Smooth muscle cell (in vitro differentiated cells): Measurements from ENCODE around the gene ABCB8. TPM values are rescaled to one million over a fixed set of nuclear protein-coding genes. Genes with fewer than 3 reads are reported as not detected.

Experiments
- DNase-seq: peaks from one replicate; lab custom pipeline; 2025; ENCODE audit not compliant: unreplicated experiment; lab: John Stamatoyannopoulos, UW
- H2AFZ ChIP-seq: fragments of 200-600 bp; sonication (generic); 2 replicates; pipeline ENCODE4 v1.6.0; 2016; ENCODE audit warnings: antibody characterized with exemption, low read depth, mild to moderate bottlenecking
- H3F3A ChIP-seq: fragments of 200-600 bp; sonication (generic); 2 replicates; pipeline ENCODE4 v1.6.0; 2017; ENCODE audit warnings: antibody characterized with exemption, low read depth
- H3K27ac ChIP-seq: fragments of 200-600 bp; sonication (generic); 2 replicates; pipeline ENCODE4 v1.5.1; 2016; ENCODE audit warnings: low read depth, mild to moderate bottlenecking
- H3K27me3 ChIP-seq: fragments of 200-600 bp; sonication (generic); 2 replicates; pipeline ENCODE4 v1.6.1; 2016; ENCODE audit warnings: low read depth, mild to moderate bottlenecking
- H3K36me3 ChIP-seq: fragments of 200-600 bp; sonication (generic); 2 replicates; pipeline ENCODE4 v1.5.1; 2016; ENCODE audit warnings: low read depth
- H3K4me1 ChIP-seq: fragments of 200-600 bp; sonication (generic); 2 replicates; pipeline ENCODE4 v1.5.1; 2016; ENCODE audit warnings: low read depth
- H3K4me2 ChIP-seq: fragments of 200-600 bp; sonication (generic); 2 replicates; pipeline ENCODE4 v1.6.0; 2016; ENCODE audit warnings: mild to moderate bottlenecking
- H3K4me3 ChIP-seq: fragments of 200-600 bp; sonication (generic); 2 replicates; pipeline ENCODE4 v1.5.1; 2016; ENCODE audit warnings: mild to moderate bottlenecking
- H3K79me2 ChIP-seq: fragments of 200-600 bp; sonication (generic); 2 replicates; pipeline ENCODE4 v1.6.0; 2016; ENCODE audit warnings: low read depth, mild to moderate bottlenecking
- H3K9ac ChIP-seq: fragments of 200-600 bp; sonication (generic); 2 replicates; pipeline ENCODE4 v1.6.0; 2016; ENCODE audit warnings: low read depth
- H3K9me3 ChIP-seq: fragments of 200-600 bp; sonication (generic); replicated peaks from 2 replicates; pipeline ENCODE4 v1.5.1; 2016; ENCODE audit warnings: low read depth
- H4K20me1 ChIP-seq: fragments of 200-600 bp; sonication (generic); 2 replicates; pipeline ENCODE4 v1.6.0; 2016; ENCODE audit warnings: low read depth
- WGBS: methylation state at CpG from one replicate; pipeline ENCODE4 v1.1.7; 2016; ENCODE audit warnings: low lambda C conversion rate; 5-methylcytosine and 5-hydroxymethylcytosine counted together
- polyA plus RNA-seq: library from polyadenylated mRNA; unstranded; fragments of >200 nt; fragmentation: Nextera tagmentation; extraction: Ambion mirVana; gene quantifications from 2 replicates; pipeline ENCODE4 v1.2.1, GENCODE V29; 2016
- total RNA-seq: library from RNA; depleted of rRNA; stranded (reverse); fragments of >200 nt; gene quantifications from 2 replicates; pipeline ENCODE4 v1.2.3, GENCODE V29; 2014
- TF ChIP-seq, protein P1 (sequence below): fragments of 200-600 bp; sonication (generic); IDR thresholded peaks from 2 replicates; pipeline ENCODE4 v1.5.1; 2017; ENCODE audit warnings: borderline replicate concordance, mild to moderate bottlenecking, antibody characterized with exemption; ENCODE audit not compliant: insufficient read depth, poor library complexity, severe bottlenecking

ABCB8 gene
- total and polyA plus RNA-seq, 2 experiments from 2014 or later: 23.4 to 24.2 TPM

DNA sequence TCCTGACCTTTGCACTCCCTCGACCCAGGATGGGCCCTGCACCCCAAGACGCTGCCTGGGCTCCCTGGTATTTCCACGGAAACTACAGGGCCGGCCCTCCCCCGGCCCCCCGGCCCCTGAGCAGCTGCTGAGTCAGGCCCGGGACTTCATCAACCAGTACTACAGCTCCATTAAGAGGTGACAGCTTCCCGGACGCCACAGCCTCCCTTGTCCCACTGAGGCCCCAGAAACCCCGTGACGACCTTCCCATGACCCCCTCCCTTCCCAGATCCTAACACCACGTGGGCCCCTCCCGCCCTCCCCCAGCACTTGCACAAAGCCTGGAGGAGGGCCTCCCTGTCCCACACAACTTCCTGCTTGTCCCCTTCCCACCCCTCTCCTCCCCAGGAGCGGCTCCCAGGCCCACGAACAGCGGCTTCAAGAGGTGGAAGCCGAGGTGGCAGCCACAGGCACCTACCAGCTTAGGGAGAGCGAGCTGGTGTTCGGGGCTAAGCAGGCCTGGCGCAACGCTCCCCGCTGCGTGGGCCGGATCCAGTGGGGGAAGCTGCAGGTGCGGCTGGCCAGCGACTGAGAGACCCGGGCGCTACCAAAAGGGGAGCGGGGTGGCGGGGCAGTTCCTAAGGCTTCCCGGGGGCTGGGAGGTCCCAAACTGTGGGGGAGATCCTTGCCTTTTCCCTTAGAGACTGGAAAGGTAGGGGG, 31.7 kb upstream of the ABCB8 start:
- Histone ChIP-seq H3K4me3 (no peak overlapping the region), H3K79me2 (no peaks in the 10 kb centered on the region), H3K4me2 (no peak overlapping the region), H3K9me3 (no peaks in the 10 kb centered on the region), H2AFZ (no peak overlapping the region), H3K9ac (no peak overlapping the region), H3K4me1 (peaks cover 6% of the 10 kb centered on the region), H4K20me1 (no peaks in the 10 kb centered on the region), H3F3A (no peaks in the 10 kb centered on the region), H3K36me3 (no peaks in the 10 kb centered on the region), H3K27ac (no peak overlapping the region), H3K27me3 (no peaks in the 10 kb centered on the region)
- DNase-seq: no peak
- TF ChIP-seq, protein P1, sequence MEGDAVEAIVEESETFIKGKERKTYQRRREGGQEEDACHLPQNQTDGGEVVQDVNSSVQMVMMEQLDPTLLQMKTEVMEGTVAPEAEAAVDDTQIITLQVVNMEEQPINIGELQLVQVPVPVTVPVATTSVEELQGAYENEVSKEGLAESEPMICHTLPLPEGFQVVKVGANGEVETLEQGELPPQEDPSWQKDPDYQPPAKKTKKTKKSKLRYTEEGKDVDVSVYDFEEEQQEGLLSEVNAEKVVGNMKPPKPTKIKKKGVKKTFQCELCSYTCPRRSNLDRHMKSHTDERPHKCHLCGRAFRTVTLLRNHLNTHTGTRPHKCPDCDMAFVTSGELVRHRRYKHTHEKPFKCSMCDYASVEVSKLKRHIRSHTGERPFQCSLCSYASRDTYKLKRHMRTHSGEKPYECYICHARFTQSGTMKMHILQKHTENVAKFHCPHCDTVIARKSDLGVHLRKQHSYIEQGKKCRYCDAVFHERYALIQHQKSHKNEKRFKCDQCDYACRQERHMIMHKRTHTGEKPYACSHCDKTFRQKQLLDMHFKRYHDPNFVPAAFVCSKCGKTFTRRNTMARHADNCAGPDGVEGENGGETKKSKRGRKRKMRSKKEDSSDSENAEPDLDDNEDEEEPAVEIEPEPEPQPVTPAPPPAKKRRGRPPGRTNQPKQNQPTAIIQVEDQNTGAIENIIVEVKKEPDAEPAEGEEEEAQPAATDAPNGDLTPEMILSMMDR: no peak
- 74% methylated on average over 25 of the region's 31 CpGs for WGBS

- H3K9ac ChIP-seq: no peak overlapping the region
- 96% methylated on average over 4 of the region's 8 CpGs for WGBS
- no peaks in the 10 kb centered on the region for H3K27me3 ChIP-seq
Measured at GRCh38 chr7:150997075-150997511, 31.2 kb upstream of the ABCB8 start.

DNA sequence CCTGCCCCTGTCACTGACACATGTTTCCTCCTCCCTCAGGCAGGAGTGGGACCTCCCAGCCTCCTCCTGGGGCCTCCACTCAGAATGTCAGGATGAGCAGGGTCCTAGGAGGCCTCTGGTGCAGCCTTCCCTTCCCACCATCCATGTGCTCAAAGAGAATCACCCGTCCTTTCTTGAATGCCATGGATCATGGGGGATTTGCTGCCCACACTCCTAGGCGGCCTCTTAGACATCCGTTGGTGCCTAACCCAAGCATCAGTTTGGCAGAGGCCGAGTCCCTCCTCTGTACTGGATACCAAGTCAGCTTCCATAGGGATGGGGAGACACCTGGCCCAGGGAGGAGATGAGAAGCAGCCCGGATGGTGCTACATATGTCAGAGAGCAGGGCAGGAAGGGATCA, 30.4 kb upstream of the ABCB8 start:
- H3K36me3 ChIP-seq: no peaks in the 10 kb centered on the region
- no peak for DNase-seq

More at GRCh38 chr7:150997075-150997511, 31.2 kb upstream of the ABCB8 start:
- Histone ChIP-seq H3K9me3 (no peaks in the 10 kb centered on the region), H3K79me2 (no peaks in the 10 kb centered on the region), H3K36me3 (no peaks in the 10 kb centered on the region), H3K4me2 (no peak overlapping the region), H3K4me1 (peaks cover 6% of the 10 kb centered on the region), H3K4me3 (no peak overlapping the region), H3F3A (no peaks in the 10 kb centered on the region), H4K20me1 (no peaks in the 10 kb centered on the region), H2AFZ (no peak overlapping the region), H3K27ac (no peak overlapping the region)
- no peak for DNase-seq
- TF ChIP-seq, protein P1: no peak

More for the DNA sequence above, 30.4 kb upstream of the ABCB8 start:
- H3K27me3 ChIP-seq: no peaks in the 10 kb centered on the region
- H3K4me2 ChIP-seq: no peak overlapping the region
- H3F3A ChIP-seq: no peaks in the 10 kb centered on the region
- no peak overlapping the region for H3K27ac ChIP-seq
- no peaks in the 10 kb centered on the region for H3K79me2 ChIP-seq
- 96% methylated on average over 5 of the region's 5 CpGs for WGBS
- no peak overlapping the region for H2AFZ ChIP-seq
- peaks cover 6% of the 10 kb centered on the region for H3K4me1 ChIP-seq
- TF ChIP-seq, protein P1: no peak
- no peaks in the 10 kb centered on the region for H4K20me1 ChIP-seq
- no peak overlapping the region for H3K4me3 ChIP-seq
- no peak overlapping the region for H3K9ac ChIP-seq
- H3K9me3 ChIP-seq: no peaks in the 10 kb centered on the region
